C4-2B (cell line): Measurements from ENCODE around the gene LRP5.

Experiments used
- ZFX ChIP-seq: fragments of 450-650 bp; IDR thresholded peaks from 2 replicates; pipeline ENCODE4 v1.6.1; 2017
- TF ChIP-seq, protein P1 (sequence below): fragments of 450-650 bp; conservative IDR thresholded peaks from 2 replicates; pipeline ENCODE4 v1.5.1; 2017; ENCODE audit warnings: mild to moderate bottlenecking

DNA sequence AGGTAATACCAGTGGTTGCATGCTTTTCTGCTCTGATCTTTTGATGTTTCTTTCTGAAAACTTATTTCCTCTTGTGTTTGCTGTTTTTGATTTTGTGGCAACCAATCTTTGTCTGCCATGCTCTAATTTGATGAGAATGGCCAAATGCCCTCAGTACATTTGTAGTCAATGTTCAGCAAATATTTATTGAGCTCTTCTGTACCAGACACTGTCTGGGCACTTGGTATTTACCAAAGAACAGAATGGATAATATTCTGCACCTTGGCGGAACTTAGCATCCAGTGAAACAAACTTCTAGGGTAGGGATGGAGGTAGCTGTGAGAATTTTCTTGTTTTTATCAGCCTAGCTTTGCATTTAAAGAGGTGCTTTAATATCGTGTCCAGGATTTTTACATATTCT, 167.8 kb downstream of the LRP5 start:
- TF ChIP-seq, protein P1, sequence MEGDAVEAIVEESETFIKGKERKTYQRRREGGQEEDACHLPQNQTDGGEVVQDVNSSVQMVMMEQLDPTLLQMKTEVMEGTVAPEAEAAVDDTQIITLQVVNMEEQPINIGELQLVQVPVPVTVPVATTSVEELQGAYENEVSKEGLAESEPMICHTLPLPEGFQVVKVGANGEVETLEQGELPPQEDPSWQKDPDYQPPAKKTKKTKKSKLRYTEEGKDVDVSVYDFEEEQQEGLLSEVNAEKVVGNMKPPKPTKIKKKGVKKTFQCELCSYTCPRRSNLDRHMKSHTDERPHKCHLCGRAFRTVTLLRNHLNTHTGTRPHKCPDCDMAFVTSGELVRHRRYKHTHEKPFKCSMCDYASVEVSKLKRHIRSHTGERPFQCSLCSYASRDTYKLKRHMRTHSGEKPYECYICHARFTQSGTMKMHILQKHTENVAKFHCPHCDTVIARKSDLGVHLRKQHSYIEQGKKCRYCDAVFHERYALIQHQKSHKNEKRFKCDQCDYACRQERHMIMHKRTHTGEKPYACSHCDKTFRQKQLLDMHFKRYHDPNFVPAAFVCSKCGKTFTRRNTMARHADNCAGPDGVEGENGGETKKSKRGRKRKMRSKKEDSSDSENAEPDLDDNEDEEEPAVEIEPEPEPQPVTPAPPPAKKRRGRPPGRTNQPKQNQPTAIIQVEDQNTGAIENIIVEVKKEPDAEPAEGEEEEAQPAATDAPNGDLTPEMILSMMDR: no peak
- no peak for TF ChIP-seq ZFX
